DND-41 (cell line): ENCODE data around the gene PTPRN2.

Source experiments
- EZH2 ChIP-seq: IDR thresholded peaks from 3 replicates; pipeline ENCODE4 v1.6.1; 2012; ENCODE audit warnings: borderline replicate concordance, low read depth, mild to moderate bottlenecking, moderate library complexity, low read length, inconsistent platforms; ENCODE audit not compliant: severe bottlenecking
- TF ChIP-seq, protein P1 (sequence below): IDR thresholded peaks from 2 replicates; pipeline ENCODE4 v1.5.1; 2012; ENCODE audit warnings: borderline replicate concordance, low read length, moderate library complexity, mild to moderate bottlenecking; ENCODE audit not compliant: poor library complexity, severe bottlenecking; ENCODE audit errors: extremely low read depth

- TF ChIP-seq, protein P1, sequence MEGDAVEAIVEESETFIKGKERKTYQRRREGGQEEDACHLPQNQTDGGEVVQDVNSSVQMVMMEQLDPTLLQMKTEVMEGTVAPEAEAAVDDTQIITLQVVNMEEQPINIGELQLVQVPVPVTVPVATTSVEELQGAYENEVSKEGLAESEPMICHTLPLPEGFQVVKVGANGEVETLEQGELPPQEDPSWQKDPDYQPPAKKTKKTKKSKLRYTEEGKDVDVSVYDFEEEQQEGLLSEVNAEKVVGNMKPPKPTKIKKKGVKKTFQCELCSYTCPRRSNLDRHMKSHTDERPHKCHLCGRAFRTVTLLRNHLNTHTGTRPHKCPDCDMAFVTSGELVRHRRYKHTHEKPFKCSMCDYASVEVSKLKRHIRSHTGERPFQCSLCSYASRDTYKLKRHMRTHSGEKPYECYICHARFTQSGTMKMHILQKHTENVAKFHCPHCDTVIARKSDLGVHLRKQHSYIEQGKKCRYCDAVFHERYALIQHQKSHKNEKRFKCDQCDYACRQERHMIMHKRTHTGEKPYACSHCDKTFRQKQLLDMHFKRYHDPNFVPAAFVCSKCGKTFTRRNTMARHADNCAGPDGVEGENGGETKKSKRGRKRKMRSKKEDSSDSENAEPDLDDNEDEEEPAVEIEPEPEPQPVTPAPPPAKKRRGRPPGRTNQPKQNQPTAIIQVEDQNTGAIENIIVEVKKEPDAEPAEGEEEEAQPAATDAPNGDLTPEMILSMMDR, result no peak
- no peak for TF ChIP-seq EZH2
Measured at GRCh38 chr7:157603005-157603404, 984.6 kb downstream of the PTPRN2 start.
